A673 (cell line): ENCODE measurements around the gene USP3. TPM values are rescaled to one million over a fixed set of nuclear protein-coding genes. Genes with fewer than 3 reads are reported as not detected.
"Not testable (repeated sequence)": the region's sequence is repeated elsewhere in the genome, so short reads cannot be mapped to it uniquely, and the experiment has no call there.

Experiments
- BruUV-seq: library from RNA; stranded (reverse); fragments of 400-500 nt; replicated peaks from 2 replicates; lab custom pipeline; 2021; lab: Mats Ljungman, UMichigan
- CTCF ChIA-PET: fragments of 300-600 bp; sonication (Branson Sonifier 250); formaldehyde crosslinking; loops from one replicate; lab custom pipeline; 2022; ENCODE audit warnings: antibody characterized with exemption; lab: Charles Lee
- POLR2A ChIA-PET: fragments of 300-600 bp; sonication (Branson Sonifier 250); formaldehyde crosslinking; loops from one replicate; lab custom pipeline; 2022; ENCODE audit warnings: antibody characterized with exemption; ENCODE audit not compliant: low non-redundant PET; lab: Charles Lee
- DNase-seq: peaks from one replicate; pipeline ENCODE4 v3.0.0-alpha.2; 2015; ENCODE audit warnings: low spot score
- H3K27ac ChIP-seq: fragments of 200-600 bp; sonication (generic); 2 replicates; pipeline ENCODE4 v1.5.1; 2016; ENCODE audit warnings: mixed run types, low read depth, mild to moderate bottlenecking, mixed read lengths, antibody characterized with exemption, low read length; ENCODE audit not compliant: poor library complexity, severe bottlenecking
- H3K27me3 ChIP-seq: fragments of 200-600 bp; sonication (generic); replicated peaks from 2 replicates; pipeline ENCODE4 v1.6.1; 2017; ENCODE audit warnings: mixed run types, low read depth, mild to moderate bottlenecking, mixed read lengths, antibody characterized with exemption, low read length; ENCODE audit not compliant: insufficient read depth, poor library complexity
- H3K36me3 ChIP-seq: fragments of 200-600 bp; sonication (generic); 2 replicates; pipeline ENCODE4 v1.6.1; 2016; ENCODE audit warnings: mixed run types, mild to moderate bottlenecking, mixed read lengths, antibody characterized with exemption, low read length; ENCODE audit not compliant: insufficient read depth, poor library complexity, severe bottlenecking
- H3K4me1 ChIP-seq: fragments of 200-600 bp; sonication (generic); 2 replicates; pipeline ENCODE4 v1.6.1; 2017; ENCODE audit warnings: mixed run types, mild to moderate bottlenecking, mixed read lengths, antibody characterized with exemption, low read length; ENCODE audit not compliant: insufficient read depth, poor library complexity, severe bottlenecking
- H3K4me3 ChIP-seq: fragments of 200-600 bp; sonication (generic); 2 replicates; pipeline ENCODE4 v1.5.1; 2016; ENCODE audit warnings: low read depth, mixed run types, mild to moderate bottlenecking, mixed read lengths, low read length; ENCODE audit not compliant: poor library complexity, severe bottlenecking
- H3K9me3 ChIP-seq: fragments of 200-600 bp; sonication (generic); 2 replicates; pipeline ENCODE4 v1.6.1; 2016; ENCODE audit warnings: mixed run types, low read depth, mild to moderate bottlenecking, mixed read lengths, antibody characterized with exemption, low read length; ENCODE audit not compliant: poor library complexity, severe bottlenecking
- EZH2 ChIP-seq: fragments of 200-600 bp; sonication (generic); IDR thresholded peaks from 2 replicates; pipeline ENCODE4 v1.6.1; 2017; ENCODE audit warnings: borderline replicate concordance, low read depth, mild to moderate bottlenecking, mixed read lengths, antibody characterized with exemption, low read length; ENCODE audit not compliant: poor library complexity, severe bottlenecking
- intact Hi-C: fragments of 100-400 bp; cut with micrococcal nuclease; formaldehyde crosslinking; loops from one replicate; pipeline ENCODE4 v1.10.0; 2022; ENCODE audit not compliant: unreplicated experiment
- total RNA-seq: library from RNA; stranded (reverse); gene quantifications from 2 replicates; pipeline ENCODE4 v1.2.3, GENCODE V29; 2021
- TF ChIP-seq, protein P1 (sequence below): fragments of 300-800, 200-600 bp; sonication (generic); conservative IDR thresholded peaks from 2 replicates; pipeline ENCODE4 v1.5.1; 2017; ENCODE audit warnings: low read depth, mild to moderate bottlenecking, antibody characterized with exemption, low read length, moderate library complexity, mixed read lengths

The USP3 gene
- total RNA-seq, 1 experiment from 2014 or later: 65.3 TPM

DNA sequence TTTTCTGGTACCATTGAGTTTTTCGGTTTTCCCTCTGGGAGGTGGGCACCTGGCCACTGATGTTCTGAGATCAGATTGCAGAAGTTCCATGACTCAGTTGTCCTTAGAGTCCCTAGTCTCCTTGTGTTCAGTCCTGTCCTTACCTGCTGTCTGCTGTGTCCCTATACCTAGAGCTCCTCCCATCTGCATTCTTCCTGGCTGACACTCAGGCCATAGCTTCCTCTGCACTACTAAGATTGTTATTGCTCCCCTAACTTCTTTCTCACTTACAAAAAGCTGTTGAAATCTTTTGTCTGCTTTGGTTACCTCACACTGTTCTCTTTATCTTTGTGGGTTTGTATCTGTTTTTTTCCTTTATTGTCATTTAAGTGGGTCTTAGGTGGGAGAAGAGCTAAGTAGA is 13.2 kb downstream of the USP3 start:
- Histone ChIP-seq H3K36me3 (no peaks in the 10 kb centered on the region), H3K4me3 (no peak overlapping the region), H3K27ac (no peak overlapping the region), H3K4me1 (peaks cover 27% of the 10 kb centered on the region), H3K9me3 (no peaks in the 10 kb centered on the region), H3K27me3 (no peaks in the 10 kb centered on the region)
- TF ChIP-seq, protein P1, sequence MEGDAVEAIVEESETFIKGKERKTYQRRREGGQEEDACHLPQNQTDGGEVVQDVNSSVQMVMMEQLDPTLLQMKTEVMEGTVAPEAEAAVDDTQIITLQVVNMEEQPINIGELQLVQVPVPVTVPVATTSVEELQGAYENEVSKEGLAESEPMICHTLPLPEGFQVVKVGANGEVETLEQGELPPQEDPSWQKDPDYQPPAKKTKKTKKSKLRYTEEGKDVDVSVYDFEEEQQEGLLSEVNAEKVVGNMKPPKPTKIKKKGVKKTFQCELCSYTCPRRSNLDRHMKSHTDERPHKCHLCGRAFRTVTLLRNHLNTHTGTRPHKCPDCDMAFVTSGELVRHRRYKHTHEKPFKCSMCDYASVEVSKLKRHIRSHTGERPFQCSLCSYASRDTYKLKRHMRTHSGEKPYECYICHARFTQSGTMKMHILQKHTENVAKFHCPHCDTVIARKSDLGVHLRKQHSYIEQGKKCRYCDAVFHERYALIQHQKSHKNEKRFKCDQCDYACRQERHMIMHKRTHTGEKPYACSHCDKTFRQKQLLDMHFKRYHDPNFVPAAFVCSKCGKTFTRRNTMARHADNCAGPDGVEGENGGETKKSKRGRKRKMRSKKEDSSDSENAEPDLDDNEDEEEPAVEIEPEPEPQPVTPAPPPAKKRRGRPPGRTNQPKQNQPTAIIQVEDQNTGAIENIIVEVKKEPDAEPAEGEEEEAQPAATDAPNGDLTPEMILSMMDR: no peak
- no peak for TF ChIP-seq EZH2
- intact Hi-C loops: no loop called here
- POLR2A ChIA-PET: no interaction called here
- CTCF ChIA-PET: no interaction called here
- DNase-seq: no peak
- no TSS peak for BruUV-seq

DNA sequence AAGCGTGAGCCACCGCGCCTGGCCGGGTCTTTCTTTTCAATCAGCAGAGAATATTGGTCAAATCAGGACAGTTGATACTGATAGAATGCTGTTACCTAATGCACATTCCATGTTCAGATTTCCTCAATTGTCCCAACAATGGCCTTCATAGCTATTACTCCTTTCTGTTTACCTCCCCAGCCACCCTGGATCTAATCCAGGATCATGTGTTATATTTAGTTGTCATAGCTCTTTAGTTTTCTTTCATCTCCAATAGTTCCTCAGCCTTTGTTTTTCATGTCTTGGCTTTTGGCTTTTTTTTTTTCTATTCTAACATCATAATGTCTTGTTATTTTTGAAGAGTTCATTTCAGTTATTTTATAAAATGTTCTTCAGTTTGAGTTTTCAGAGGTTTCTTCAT is 14.6 kb downstream of the USP3 start:
- POLR2A ChIA-PET: no interaction called here
- no TSS peak for BruUV-seq
- Histone ChIP-seq H3K27ac (no peak overlapping the region), H3K4me1 (peaks cover 41% of the 10 kb centered on the region), H3K4me3 (no peak overlapping the region), H3K36me3 (no peaks in the 10 kb centered on the region), H3K9me3 (no peaks in the 10 kb centered on the region), H3K27me3 (no peaks in the 10 kb centered on the region)
- CTCF ChIA-PET: interaction anchor here (0.6 kb wide), 1 partner anchor 145 kb away, joined by 3 read pairs; no protein-coding TSS in a partner anchor
- intact Hi-C loops: no loop called here
- TF ChIP-seq, protein P1: no peak
- TF ChIP-seq EZH2: no peak
- no peak for DNase-seq

DNA sequence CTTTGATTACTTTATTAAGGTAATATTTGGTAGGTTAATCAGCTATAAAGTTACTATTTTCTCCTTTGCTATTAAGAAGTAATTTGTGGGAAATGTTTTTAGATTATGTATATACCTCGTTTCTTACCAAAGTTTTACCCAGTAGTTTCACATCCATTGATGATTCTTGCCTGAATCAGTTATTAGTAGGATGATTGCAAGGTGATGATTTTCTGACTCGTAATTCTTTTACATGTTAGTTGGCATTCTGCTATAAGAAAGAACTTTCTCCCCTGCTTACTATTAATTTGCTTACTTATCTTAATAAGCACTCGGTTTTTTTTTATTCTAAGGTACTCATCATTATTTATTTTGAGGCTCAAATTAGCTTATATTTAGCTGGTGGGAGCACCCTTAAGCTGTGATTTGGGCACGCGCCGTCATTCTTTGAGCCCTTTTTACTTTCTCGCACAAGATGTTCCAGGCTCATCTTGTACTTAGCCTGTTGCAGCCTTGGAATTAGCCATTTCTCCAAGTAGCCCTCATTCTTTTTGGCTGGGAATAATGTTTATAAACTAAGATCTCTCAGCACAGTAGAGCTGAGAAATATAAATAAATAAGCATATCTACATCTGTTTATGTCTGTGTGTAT is 15.3 kb downstream of the USP3 start:
- CTCF ChIA-PET: no interaction called here
- Histone ChIP-seq H3K27ac (no peak overlapping the region), H3K27me3 (no peaks in the 10 kb centered on the region), H3K4me1 (peaks cover 41% of the 10 kb centered on the region), H3K9me3 (no peaks in the 10 kb centered on the region), H3K4me3 (no peak overlapping the region), H3K36me3 (no peaks in the 10 kb centered on the region)
- intact Hi-C loops: no loop called here
- BruUV-seq: no TSS peak
- POLR2A ChIA-PET: interaction anchor here (0.6 kb wide), 1 partner anchor 10 kb away, joined by 3 read pairs; no protein-coding TSS in a partner anchor
- TF ChIP-seq, protein P1: no peak
- no peak for TF ChIP-seq EZH2
- no peak for DNase-seq

DNA sequence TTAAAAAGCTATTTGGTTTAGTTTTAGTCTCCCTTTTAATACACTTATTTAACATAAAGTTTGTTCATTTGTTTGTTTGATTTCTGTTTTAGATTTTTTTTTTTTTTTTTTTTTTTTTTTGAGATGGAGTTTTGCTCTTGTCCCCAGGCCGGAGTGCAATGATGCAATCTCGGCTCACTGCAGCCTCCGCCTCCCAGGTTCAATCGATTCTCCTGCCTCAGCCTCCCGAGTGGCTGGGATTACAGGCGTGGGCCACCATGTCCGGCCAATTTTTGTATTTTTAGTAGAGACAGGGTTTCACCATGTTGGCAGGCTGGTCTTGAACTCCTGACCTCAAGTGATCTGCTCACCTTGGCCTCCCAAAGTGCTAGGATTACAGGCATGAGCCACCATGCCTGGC is 16.1 kb downstream of the USP3 start:
- POLR2A ChIA-PET, H3K9me3 ChIP-seq, H3K4me3 ChIP-seq, BruUV-seq, H3K27me3 ChIP-seq, CTCF ChIA-PET, intact Hi-C loops, DNase-seq, H3K36me3 ChIP-seq, H3K27ac ChIP-seq: not testable (repeated sequence)
- H3K4me1 ChIP-seq: peaks cover 39% of the 10 kb centered on the region
